Activated naive CD4-positive, alpha-beta T cell treated with anti-CD3 and anti-CD28 coated beads, Interleukin-2, amount 50 U/mL, for 24 hours (primary cell): ENCODE data around the gene BBOX1.
"Not testable (repeated sequence)": the region's sequence is repeated elsewhere in the genome, so short reads cannot be mapped to it uniquely, and the experiment has no call there.

ENCODE experiments used
- H3K27ac Mint-ChIP-seq: one replicate; pipeline ENCODE4 v1.8.0; 2021; ENCODE audit warnings: mild to moderate bottlenecking, mixed read lengths
- H3K27me3 Mint-ChIP-seq: one replicate; pipeline ENCODE4 v1.8.0; 2021; ENCODE audit warnings: mixed read lengths
- H3K36me3 Mint-ChIP-seq: one replicate; pipeline ENCODE4 v1.8.0; 2021; ENCODE audit warnings: mixed read lengths
- H3K4me1 Mint-ChIP-seq: one replicate; pipeline ENCODE4 v1.8.0; 2021; ENCODE audit warnings: mixed read lengths
- H3K4me3 Mint-ChIP-seq: one replicate; pipeline ENCODE4 v1.8.0; 2021; ENCODE audit warnings: mild to moderate bottlenecking, mixed read lengths
- H3K9me3 Mint-ChIP-seq: one replicate; pipeline ENCODE4 v1.8.0; 2021; ENCODE audit warnings: mixed read lengths

BBOX1 gene, protein sequence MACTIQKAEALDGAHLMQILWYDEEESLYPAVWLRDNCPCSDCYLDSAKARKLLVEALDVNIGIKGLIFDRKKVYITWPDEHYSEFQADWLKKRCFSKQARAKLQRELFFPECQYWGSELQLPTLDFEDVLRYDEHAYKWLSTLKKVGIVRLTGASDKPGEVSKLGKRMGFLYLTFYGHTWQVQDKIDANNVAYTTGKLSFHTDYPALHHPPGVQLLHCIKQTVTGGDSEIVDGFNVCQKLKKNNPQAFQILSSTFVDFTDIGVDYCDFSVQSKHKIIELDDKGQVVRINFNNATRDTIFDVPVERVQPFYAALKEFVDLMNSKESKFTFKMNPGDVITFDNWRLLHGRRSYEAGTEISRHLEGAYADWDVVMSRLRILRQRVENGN

GRCh38 chr11:27040302-27041115, at the start of gene BBOX1:
Gene BBOX1, plus strand, starts transcription at chr11:27040815. Its CDS starts 14,616 bp downstream, at chr11:27055431.
- no peaks in the 10 kb centered on the region for H3K36me3 Mint-ChIP-seq
- H3K4me3 Mint-ChIP-seq: no peak within 1 kb of the TSS
- peaks cover 8% of the 10 kb centered on the region for H3K9me3 Mint-ChIP-seq
- H3K27ac Mint-ChIP-seq: no peak within 1 kb of the TSS
- H3K27me3 Mint-ChIP-seq: no peaks in the 10 kb centered on the region
- no peaks in the 10 kb centered on the region for H3K4me1 Mint-ChIP-seq

GRCh38 chr11:26992031-26992541, 48.5 kb upstream of the BBOX1 start:
- Mint-ChIP-seq H3K27me3 (peaks cover under 1% of the 10 kb centered on the region), H3K9me3 (peaks cover 5% of the 10 kb centered on the region), H3K4me1 (no peaks in the 10 kb centered on the region), H3K27ac (no peak overlapping the region), H3K4me3 (no peak overlapping the region), H3K36me3 (no peaks in the 10 kb centered on the region)

DNA sequence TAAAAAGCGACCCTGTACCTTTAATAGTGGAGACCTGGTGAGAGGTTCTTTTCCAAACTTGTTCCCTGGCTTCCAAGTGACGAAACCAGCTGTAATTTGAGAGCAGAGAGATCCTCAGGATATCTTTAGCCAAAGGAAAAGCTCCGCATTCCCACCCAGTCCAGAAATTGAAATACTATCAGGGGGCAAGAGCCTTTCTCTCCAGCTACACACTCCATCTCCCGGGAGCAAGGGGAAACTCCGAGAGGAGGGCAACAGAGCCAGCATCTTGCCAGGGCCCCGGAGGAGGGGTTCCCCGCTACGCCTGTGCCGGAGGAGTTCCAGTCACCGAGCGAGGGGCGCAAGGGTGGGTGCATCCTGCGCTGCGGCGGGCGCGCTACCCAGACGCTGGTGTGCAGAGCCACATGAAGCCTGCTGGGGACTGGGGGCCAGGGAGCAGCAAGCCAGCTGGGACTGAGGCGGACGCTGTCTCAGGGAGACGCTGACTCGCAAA, 46.6 kb upstream of the BBOX1 start, which contains the start of gene FIBIN:
FIBIN (plus strand) TSS at position 148 of the 493 bp plus-strand sequence. CDS start 415 bp downstream, outside the sequence.
- peaks cover 8% of the 10 kb centered on the region for H3K9me3 Mint-ChIP-seq
- no peaks in the 10 kb centered on the region for H3K36me3 Mint-ChIP-seq
- H3K27me3 Mint-ChIP-seq: peaks cover 3% of the 10 kb centered on the region
- no peak within 1 kb of the TSS for H3K27ac Mint-ChIP-seq
- no peak within 1 kb of the TSS for H3K4me3 Mint-ChIP-seq
- H3K4me1 Mint-ChIP-seq: no peaks in the 10 kb centered on the region

GRCh38 chr11:26994631-26995095, 46.0 kb upstream of the BBOX1 start:
- no peak overlapping the region for H3K27ac Mint-ChIP-seq
- H3K9me3 Mint-ChIP-seq: peaks cover 8% of the 10 kb centered on the region
- H3K36me3 Mint-ChIP-seq: no peaks in the 10 kb centered on the region
- H3K4me3 Mint-ChIP-seq: no peak overlapping the region
- no peaks in the 10 kb centered on the region for H3K4me1 Mint-ChIP-seq
- peaks cover 3% of the 10 kb centered on the region for H3K27me3 Mint-ChIP-seq

DNA sequence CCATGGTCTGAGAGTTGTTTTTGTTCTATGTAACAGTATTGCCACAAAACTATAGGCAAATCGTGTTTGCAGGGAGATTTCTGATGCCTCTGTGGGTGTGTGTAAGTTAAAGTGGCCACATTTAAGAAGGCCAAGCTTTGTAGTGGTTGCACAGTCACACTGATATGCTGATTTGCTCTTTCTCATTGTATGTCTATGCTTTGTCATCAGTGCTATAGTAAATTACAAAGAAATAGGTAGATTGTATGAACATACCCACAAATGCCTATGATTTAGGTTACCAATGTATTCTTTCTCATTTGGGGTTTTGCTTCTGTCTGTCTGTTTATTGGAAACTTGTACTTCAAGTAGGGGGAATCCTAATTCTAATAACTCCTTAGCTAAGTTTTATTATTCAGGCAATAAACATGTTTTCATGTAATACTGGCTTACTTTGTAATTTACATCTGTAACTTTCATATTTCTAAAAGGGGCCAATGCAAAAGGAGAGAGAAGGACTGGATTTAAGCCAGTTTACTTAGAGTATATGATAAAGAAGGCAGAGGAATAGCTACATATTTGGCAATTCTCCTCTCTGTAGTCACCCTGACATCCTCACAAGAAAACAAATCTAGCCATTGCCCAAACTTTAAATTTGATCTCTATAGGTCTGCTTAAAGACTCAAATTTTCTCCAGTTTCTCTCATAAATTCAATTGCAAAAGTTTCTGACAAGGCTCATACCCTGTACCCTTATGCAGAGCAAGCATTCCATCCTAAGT, 44.7 kb upstream of the BBOX1 start:
- no peak overlapping the region for H3K27ac Mint-ChIP-seq
- no peak overlapping the region for H3K4me3 Mint-ChIP-seq
- H3K4me1 Mint-ChIP-seq: no peaks in the 10 kb centered on the region
- no peaks in the 10 kb centered on the region for H3K36me3 Mint-ChIP-seq
- H3K9me3 Mint-ChIP-seq: peaks cover 8% of the 10 kb centered on the region
- H3K27me3 Mint-ChIP-seq: peaks cover 3% of the 10 kb centered on the region

GRCh38 chr11:26997378-26997777, 43.2 kb upstream of the BBOX1 start:
- Mint-ChIP-seq H3K36me3 (no peaks in the 10 kb centered on the region), H3K9me3 (peaks cover 8% of the 10 kb centered on the region)

DNA sequence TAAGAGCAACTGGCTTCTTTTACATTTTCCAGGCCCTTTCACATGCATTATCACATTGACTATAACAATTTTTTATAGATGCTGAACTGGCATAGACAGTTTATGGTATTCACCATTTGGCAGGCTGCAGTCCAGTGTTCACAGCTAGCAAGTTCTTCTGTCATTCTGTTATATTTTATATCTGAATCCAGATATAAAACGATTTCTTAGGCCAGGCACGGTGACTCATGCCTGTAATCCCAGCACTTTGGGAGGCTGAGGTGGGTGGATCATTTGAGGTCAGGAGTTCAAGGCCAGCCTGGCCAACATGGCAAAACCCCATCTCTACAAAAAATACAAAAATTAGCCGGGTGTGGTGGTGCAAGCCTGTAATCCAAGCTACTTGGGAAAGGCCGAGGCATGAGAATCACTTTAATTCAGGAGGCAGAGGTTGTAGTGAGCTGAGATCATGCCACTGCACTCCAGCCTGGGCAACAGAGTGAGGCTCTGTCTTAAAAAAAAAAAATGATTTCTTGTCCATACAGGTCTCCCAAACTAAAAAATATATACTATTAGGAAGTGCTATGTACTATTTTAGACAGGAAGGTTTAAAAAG, 39.4 kb upstream of the BBOX1 start:
- H3K27ac Mint-ChIP-seq, H3K4me1 Mint-ChIP-seq, H3K36me3 Mint-ChIP-seq, H3K9me3 Mint-ChIP-seq, H3K4me3 Mint-ChIP-seq, H3K27me3 Mint-ChIP-seq: not testable (repeated sequence)

More at GRCh38 chr11:26997378-26997777, 43.2 kb upstream of the BBOX1 start:
- Mint-ChIP-seq H3K27ac (no peak overlapping the region), H3K4me3 (no peak overlapping the region), H3K27me3 (peaks cover 3% of the 10 kb centered on the region), H3K4me1 (no peaks in the 10 kb centered on the region)

DNA sequence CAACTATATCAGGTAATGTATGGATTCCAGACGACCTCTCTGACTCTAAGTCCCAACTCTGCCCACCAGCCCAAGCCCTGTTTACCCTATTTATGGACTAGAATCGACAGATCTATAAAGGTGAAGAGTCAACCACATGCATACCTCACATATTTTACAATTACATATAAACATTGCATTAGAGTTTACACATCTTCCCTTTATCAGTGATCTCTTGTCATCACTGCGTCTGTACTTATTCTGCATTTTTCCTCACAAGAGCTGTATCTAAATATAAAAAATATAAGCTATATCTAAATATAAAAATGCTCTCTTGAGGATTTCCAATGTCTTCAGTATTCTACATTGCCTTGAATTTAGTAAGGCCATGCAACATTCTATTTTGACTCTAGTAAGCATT, 38.2 kb upstream of the BBOX1 start:
- H3K36me3 Mint-ChIP-seq: no peaks in the 10 kb centered on the region
- H3K27me3 Mint-ChIP-seq: no peaks in the 10 kb centered on the region
- no peak overlapping the region for H3K27ac Mint-ChIP-seq
- no peaks in the 10 kb centered on the region for H3K9me3 Mint-ChIP-seq
- no peaks in the 10 kb centered on the region for H3K4me1 Mint-ChIP-seq
- no peak overlapping the region for H3K4me3 Mint-ChIP-seq

GRCh38 chr11:27002838-27003237, 37.8 kb upstream of the BBOX1 start:
- H3K36me3 Mint-ChIP-seq: no peaks in the 10 kb centered on the region

GRCh38 chr11:27004103-27004502, 36.5 kb upstream of the BBOX1 start:
- Mint-ChIP-seq H3K36me3 (no peaks in the 10 kb centered on the region), H3K9me3 (no peaks in the 10 kb centered on the region), H3K4me3 (no peak overlapping the region), H3K27ac (no peak overlapping the region), H3K4me1 (no peaks in the 10 kb centered on the region), H3K27me3 (no peaks in the 10 kb centered on the region)

More at GRCh38 chr11:27002838-27003237, 37.8 kb upstream of the BBOX1 start:
- no peak overlapping the region for H3K4me3 Mint-ChIP-seq
- no peaks in the 10 kb centered on the region for H3K27me3 Mint-ChIP-seq
- no peaks in the 10 kb centered on the region for H3K4me1 Mint-ChIP-seq
- H3K9me3 Mint-ChIP-seq: no peaks in the 10 kb centered on the region
- H3K27ac Mint-ChIP-seq: no peak overlapping the region

- Mint-ChIP-seq H3K36me3 (no peaks in the 10 kb centered on the region), H3K27ac (no peak overlapping the region), H3K27me3 (no peaks in the 10 kb centered on the region), H3K9me3 (no peaks in the 10 kb centered on the region), H3K4me1 (no peaks in the 10 kb centered on the region), H3K4me3 (no peak overlapping the region)
These were observed 31.6 kb upstream of the BBOX1 start for GRCh38 chr11:27008811-27009535.

- H3K27me3 Mint-ChIP-seq: no peaks in the 10 kb centered on the region
- no peaks in the 10 kb centered on the region for H3K36me3 Mint-ChIP-seq
- H3K4me3 Mint-ChIP-seq: no peak overlapping the region
These were observed 28.9 kb upstream of the BBOX1 start for GRCh38 chr11:27011560-27012233.

GRCh38 chr11:27012234-27012921, 28.2 kb upstream of the BBOX1 start:
- Mint-ChIP-seq H3K36me3 (no peaks in the 10 kb centered on the region), H3K9me3 (no peaks in the 10 kb centered on the region), H3K27me3 (no peaks in the 10 kb centered on the region), H3K4me3 (no peak overlapping the region), H3K27ac (no peak overlapping the region), H3K4me1 (no peaks in the 10 kb centered on the region)

More at GRCh38 chr11:27011560-27012233, 28.9 kb upstream of the BBOX1 start:
- no peak overlapping the region for H3K27ac Mint-ChIP-seq
- no peaks in the 10 kb centered on the region for H3K9me3 Mint-ChIP-seq
- H3K4me1 Mint-ChIP-seq: no peaks in the 10 kb centered on the region
